Measurements from ENCODE around the gene SMAP2. TPM values are rescaled to one million over a fixed set of nuclear protein-coding genes. Genes with fewer than 3 reads are reported as not detected.

Gene SMAP2
- total RNA-seq, 2 donors from 2014 or later = 487 to 586 TPM

GRCh38 chr1:40421431-40422384 is 48.2 kb downstream of the SMAP2 start:
- ATAC-seq (replicated peaks in 1 of 2) (no peak), DNase-seq (no peak)
- Mint-ChIP-seq H3K27ac (peak overlapping the region; percentile 74), H3K27me3 (ENCODE audit: low read depth) (no peaks in the 10 kb centered on the region), H3K4me1 (ENCODE audit: low read depth) (peaks cover 10% of the 10 kb centered on the region), H3K36me3 (ENCODE audit: insufficient read depth in 2 of 2) (peaks cover 39 to 68% of the 10 kb centered on the region in 2 donors), H3K9me3 (no peaks in the 10 kb centered on the region), H3K4me3 (no peak overlapping the region)

- Mint-ChIP-seq H3K27me3 (ENCODE audit: low read depth) (no peaks in the 10 kb centered on the region), H3K4me1 (ENCODE audit: low read depth) (peaks cover 10% of the 10 kb centered on the region), H3K9me3 (no peaks in the 10 kb centered on the region), H3K4me3 (no peak overlapping the region), H3K36me3 (ENCODE audit: insufficient read depth in 2 of 2) (peaks cover 30 to 61% of the 10 kb centered on the region in 2 donors), H3K27ac (peak overlapping the region; percentile 31)
- DNase-seq (no peak), ATAC-seq (replicated peaks in 1 of 2) (no peak)
Measured at GRCh38 chr1:40422630-40423263, 49.2 kb downstream of the SMAP2 start.

GRCh38 chr1:40423264-40423642 is 49.7 kb downstream of the SMAP2 start:
- ATAC-seq (replicated peaks in 1 of 2) = no peak
- H3K36me3 Mint-ChIP-seq (ENCODE audit: insufficient read depth in 2 of 2) = peaks cover 27 to 56% of the 10 kb centered on the region in 2 donors
- no peaks in the 10 kb centered on the region for H3K9me3 Mint-ChIP-seq
- no peak for DNase-seq
- peaks cover 10% of the 10 kb centered on the region for H3K4me1 Mint-ChIP-seq (ENCODE audit: low read depth)
- peak overlapping the region; percentile 31 for H3K27ac Mint-ChIP-seq
- H3K4me3 Mint-ChIP-seq = no peak overlapping the region
- no peaks in the 10 kb centered on the region for H3K27me3 Mint-ChIP-seq (ENCODE audit: low read depth)

- no peak for DNase-seq
- peaks cover 10% of the 10 kb centered on the region for H3K4me1 Mint-ChIP-seq (ENCODE audit: low read depth)
- no peak for ATAC-seq (replicated peaks in 1 of 2)
- H3K36me3 Mint-ChIP-seq (ENCODE audit: insufficient read depth in 2 of 2) = peaks cover 24 to 49% of the 10 kb centered on the region in 2 donors
- H3K27ac Mint-ChIP-seq = no peak overlapping the region
- H3K4me3 Mint-ChIP-seq = no peak overlapping the region
- no peaks in the 10 kb centered on the region for H3K27me3 Mint-ChIP-seq (ENCODE audit: low read depth)
- no peaks in the 10 kb centered on the region for H3K9me3 Mint-ChIP-seq
Measured at GRCh38 chr1:40423951-40424618, 50.6 kb downstream of the SMAP2 start.

GRCh38 chr1:40425198-40425597 is 51.7 kb downstream of the SMAP2 start:
- peaks cover 22 to 41% of the 10 kb centered on the region in 2 donors for H3K36me3 Mint-ChIP-seq (ENCODE audit: insufficient read depth in 2 of 2)

GRCh38 chr1:40431385-40431784 is 57.9 kb downstream of the SMAP2 start:
- no peaks in the 10 kb centered on the region for H3K9me3 Mint-ChIP-seq
- no peak overlapping the region for H3K4me3 Mint-ChIP-seq
- H3K4me1 Mint-ChIP-seq (ENCODE audit: low read depth) = no peaks in the 10 kb centered on the region
- DNase-seq (no peak), ATAC-seq (replicated peaks in 1 of 2) (no peak)
- H3K27ac Mint-ChIP-seq = peak overlapping the region; percentile 25
- H3K27me3 Mint-ChIP-seq (ENCODE audit: low read depth) = no peaks in the 10 kb centered on the region
- H3K36me3 Mint-ChIP-seq (ENCODE audit: insufficient read depth in 2 of 2) = peaks cover 4 to 6% of the 10 kb centered on the region in 2 donors

More at GRCh38 chr1:40425198-40425597, 51.7 kb downstream of the SMAP2 start:
- Mint-ChIP-seq H3K27ac (no peak overlapping the region), H3K4me3 (no peak overlapping the region), H3K4me1 (ENCODE audit: low read depth) (peaks cover 10% of the 10 kb centered on the region), H3K27me3 (ENCODE audit: low read depth) (no peaks in the 10 kb centered on the region), H3K9me3 (no peaks in the 10 kb centered on the region)
- ATAC-seq (replicated peaks in 1 of 2) (peak in 1 of 2 donors; percentile 18), DNase-seq (no peak)

- H3K4me3 Mint-ChIP-seq = no peak overlapping the region
- H3K36me3 Mint-ChIP-seq (ENCODE audit: insufficient read depth in 2 of 2) = peaks cover 0 to 2% of the 10 kb centered on the region in 2 donors
- no peaks in the 10 kb centered on the region for H3K4me1 Mint-ChIP-seq (ENCODE audit: low read depth)
- no peak overlapping the region for H3K27ac Mint-ChIP-seq
- no peaks in the 10 kb centered on the region for H3K27me3 Mint-ChIP-seq (ENCODE audit: low read depth)
- DNase-seq = no peak
- no peak for ATAC-seq (replicated peaks in 1 of 2)
- no peaks in the 10 kb centered on the region for H3K9me3 Mint-ChIP-seq
Measured at GRCh38 chr1:40432644-40433390, 59.3 kb downstream of the SMAP2 start.

GRCh38 chr1:40435471-40435870 is 61.9 kb downstream of the SMAP2 start:
- H3K27me3 Mint-ChIP-seq (ENCODE audit: low read depth) = no peaks in the 10 kb centered on the region
- H3K4me1 Mint-ChIP-seq (ENCODE audit: low read depth) = peaks cover 8% of the 10 kb centered on the region
- ATAC-seq (replicated peaks in 1 of 2) = no peak

GRCh38 chr1:40435876-40436275 is 62.3 kb downstream of the SMAP2 start:
- ATAC-seq (replicated peaks in 1 of 2) = no peak
- peaks cover 0 to 2% of the 10 kb centered on the region in 2 donors for H3K36me3 Mint-ChIP-seq (ENCODE audit: insufficient read depth in 2 of 2)

More at GRCh38 chr1:40435471-40435870, 61.9 kb downstream of the SMAP2 start:
- Mint-ChIP-seq H3K9me3 (no peaks in the 10 kb centered on the region), H3K27ac (no peak overlapping the region), H3K4me3 (no peak overlapping the region), H3K36me3 (ENCODE audit: insufficient read depth in 2 of 2) (peaks cover 0 to 2% of the 10 kb centered on the region in 2 donors)
- no peak for DNase-seq

GRCh38 chr1:40438391-40439015 is 65.0 kb downstream of the SMAP2 start:
- DNase-seq (no peak), ATAC-seq (replicated peaks in 1 of 2) (peak; percentile 38 to 42)
- Mint-ChIP-seq H3K9me3 (no peaks in the 10 kb centered on the region), H3K4me3 (no peak overlapping the region), H3K36me3 (ENCODE audit: insufficient read depth in 2 of 2) (peaks cover 2% of the 10 kb centered on the region in 2 donors), H3K27ac (no peak overlapping the region), H3K27me3 (ENCODE audit: low read depth) (no peaks in the 10 kb centered on the region), H3K4me1 (ENCODE audit: low read depth) (peaks cover 8% of the 10 kb centered on the region)

More at GRCh38 chr1:40435876-40436275, 62.3 kb downstream of the SMAP2 start:
- DNase-seq = no peak
- Mint-ChIP-seq H3K4me3 (no peak overlapping the region), H3K4me1 (ENCODE audit: low read depth) (peaks cover 8% of the 10 kb centered on the region), H3K9me3 (no peaks in the 10 kb centered on the region), H3K27ac (no peak overlapping the region), H3K27me3 (ENCODE audit: low read depth) (no peaks in the 10 kb centered on the region)

GRCh38 chr1:40439247-40439646 is 65.7 kb downstream of the SMAP2 start:
- no peak for DNase-seq
- Mint-ChIP-seq H3K4me1 (ENCODE audit: low read depth) (peaks cover 8% of the 10 kb centered on the region), H3K4me3 (no peak overlapping the region), H3K27me3 (ENCODE audit: low read depth) (no peaks in the 10 kb centered on the region), H3K36me3 (ENCODE audit: insufficient read depth in 2 of 2) (peaks cover 2 to 4% of the 10 kb centered on the region in 2 donors), H3K27ac (no peak overlapping the region), H3K9me3 (no peaks in the 10 kb centered on the region)
- ATAC-seq (replicated peaks in 1 of 2) = no peak
